K562 (cell line): ENCODE measurements around the gene CCDC183. TPM values are rescaled to one million over a fixed set of nuclear protein-coding genes. Genes with fewer than 3 reads are reported as not detected.
A peak's percentile ranks its signal among the peaks of the same experiment; 100 is the strongest.

Experiments used
- CREM ChIP-seq: IDR thresholded peaks from 2 replicates; pipeline ENCODE4 v1.6.1; 2014; ENCODE audit warnings: antibody characterized with exemption, low read depth
- ETV6 ChIP-seq, 3 experiments: fragments of 150-350 bp in 1 of 3; sonication (generic) in 1 of 3; formaldehyde crosslinking in 1 of 3; IDR thresholded peaks; 2 replicates each; pipeline versions ENCODE4 v1.6.1 to v1.8.0; 2014 to 2022; ENCODE audit warnings: borderline replicate concordance in 2 of 3, low read depth in 2 of 3, antibody characterized with exemption in 1 of 3, low read length in 1 of 3, mild to moderate bottlenecking in 1 of 3, missing genetic modification reagents in 1 of 3
- FOSL1 ChIP-seq: fragments of 200-800 bp; sonication (Bioruptor generic); conservative IDR thresholded peaks from 2 replicates; pipeline ENCODE4 v1.6.1; 2016; ENCODE audit warnings: missing genetic modification characterization, missing compliant biosample characterization
- FOXM1 ChIP-seq, 2 experiments: fragments of 450-650 bp in 1 of 2; sonication (generic) in 1 of 2; formaldehyde crosslinking in 1 of 2; IDR thresholded peaks; 2 replicates each; pipeline versions ENCODE4 v1.6.1 to v1.9.0; 2017 to 2022; ENCODE audit warnings: low read depth in 2 of 2, mild to moderate bottlenecking in 2 of 2, missing genetic modification reagents in 1 of 2, moderate library complexity in 1 of 2
- KLF16 ChIP-seq: IDR thresholded peaks from 2 replicates; pipeline ENCODE4 v1.6.1; 2016; ENCODE audit warnings: antibody characterized with exemption
- KLF6 ChIP-seq: fragments of 250-450 bp; sonication (Bioruptor Pico); IDR thresholded peaks from 2 replicates; pipeline ENCODE4 v1.4.0; 2020; ENCODE audit warnings: mild to moderate bottlenecking, moderate library complexity, borderline replicate concordance
- NFE2 ChIP-seq: IDR thresholded peaks from 2 replicates; pipeline ENCODE4 v1.6.1; 2014; ENCODE audit warnings: antibody characterized with exemption, low read depth
- NR2C2 ChIP-seq, 2 experiments: fragments of 200-800 bp in 1 of 2; sonication (Bioruptor generic) in 1 of 2; sonication (generic) in 1 of 2; formaldehyde crosslinking in 1 of 2; IDR thresholded peaks; 2 replicates each; pipeline versions ENCODE4 v1.6.1 to v1.8.0; 2016 to 2022; ENCODE audit warnings: mild to moderate bottlenecking in 1 of 2, missing compliant biosample characterization in 1 of 2, missing genetic modification characterization in 1 of 2, missing genetic modification reagents in 1 of 2
- OTX1 ChIP-seq: fragments of 450-650 bp; formaldehyde crosslinking; IDR thresholded peaks from 2 replicates; pipeline ENCODE4 v1.4.0; 2022; ENCODE audit warnings: mild to moderate bottlenecking
- POLR2B ChIP-seq: fragments of 450-650 bp; IDR thresholded peaks from 2 replicates; pipeline ENCODE4 v1.6.1; 2018; ENCODE audit warnings: low read depth; ENCODE audit not compliant: partially characterized antibody
- RBBP5 ChIP-seq: fragments of 200-600 bp; sonication (generic); IDR thresholded peaks from 2 replicates; pipeline ENCODE4 v1.6.1; 2012; ENCODE audit warnings: borderline replicate concordance, mild to moderate bottlenecking, low read length, control low read depth, inconsistent platforms; ENCODE audit not compliant: insufficient read depth, poor library complexity, severe bottlenecking
- RFX1 ChIP-seq: fragments of 450-650 bp; IDR thresholded peaks from 2 replicates; pipeline ENCODE4 v1.6.1; 2016; ENCODE audit warnings: mild to moderate bottlenecking, moderate library complexity
- SMAD1 ChIP-seq: fragments of 150-350 bp; IDR thresholded peaks from 2 replicates; pipeline ENCODE4 v1.6.1; 2014; ENCODE audit warnings: low read length, low read depth; ENCODE audit not compliant: partially characterized antibody
- SMAD4 ChIP-seq: fragments of 250-450 bp; sonication (Bioruptor Pico); conservative IDR thresholded peaks from 2 replicates; pipeline ENCODE4 v1.8.0; 2021; ENCODE audit warnings: inconsistent platforms, mild to moderate bottlenecking, moderate library complexity
- TAF1 ChIP-seq: IDR thresholded peaks from 2 replicates; pipeline ENCODE4 v1.6.1; 2011; ENCODE audit warnings: mild to moderate bottlenecking, low read length, moderate library complexity; ENCODE audit not compliant: insufficient read depth, control insufficient read depth, severe bottlenecking; ENCODE audit errors: extremely low read depth
- TCF3 ChIP-seq: sonication (generic); formaldehyde crosslinking; IDR thresholded peaks from 2 replicates; pipeline ENCODE4 v1.4.0; 2020; ENCODE audit warnings: mild to moderate bottlenecking, missing genetic modification reagents
- U2AF2 ChIP-seq: fragments of 200-400 bp; formaldehyde crosslinking; optimal IDR thresholded peaks from 2 replicates; pipeline ENCODE3; 2017; ENCODE audit warnings: low read depth, mild to moderate bottlenecking, low read length
- ZBTB7A ChIP-seq: IDR thresholded peaks from 2 replicates; pipeline ENCODE4 v1.6.1; 2011; ENCODE audit warnings: low read depth, mild to moderate bottlenecking, low read length, moderate library complexity, borderline replicate concordance; ENCODE audit not compliant: control insufficient read depth
- ZNF140 ChIP-seq: fragments of 250-450 bp; sonication (Bioruptor Pico); IDR thresholded peaks from 2 replicates; pipeline ENCODE4 v1.8.0; 2021; ENCODE audit warnings: moderate library complexity, mild to moderate bottlenecking, inconsistent platforms
- ZNF165 ChIP-seq: fragments of 250-450 bp; sonication (Bioruptor Pico); IDR thresholded peaks from 2 replicates; pipeline ENCODE4 v1.4.0; 2020; ENCODE audit warnings: borderline replicate concordance
- ZNF263 ChIP-seq: sonication (generic); formaldehyde crosslinking; IDR thresholded peaks from 2 replicates; pipeline ENCODE4 v1.8.0; 2022; ENCODE audit warnings: mild to moderate bottlenecking, missing genetic modification reagents, borderline replicate concordance
- ZNF436 ChIP-seq: fragments of 250-450, 450-650 bp; sonication (Bioruptor Pico); formaldehyde crosslinking; IDR thresholded peaks from 2 replicates; pipeline ENCODE4 v1.7.0; 2020; ENCODE audit warnings: mild to moderate bottlenecking
- ZNF695 ChIP-seq: fragments of 450-650 bp; formaldehyde crosslinking; IDR thresholded peaks from 2 replicates; pipeline ENCODE4 v1.4.0; 2020; ENCODE audit warnings: mild to moderate bottlenecking, moderate library complexity
- polyA plus RNA-seq, 8 experiments: library from polyadenylated mRNA; depleted of rRNA in 4 of 8; stranded (reverse) in 5 of 8; unstranded in 3 of 8; fragments of >200 nt; fragmentation: Nextera tagmentation in 2 of 8; fragmentation: Illumina TruSeq in 1 of 8; extraction: Ambion mirVana in 2 of 8; extraction: Trizol in 1 of 8; gene quantifications; 2 replicates each; pipeline versions ENCODE4 v1.2.1 to v1.2.3, GENCODE V29; 2011 to 2014; ENCODE audit warnings: inconsistent platforms in 1 of 8, missing spikeins in 1 of 8
- total RNA-seq, 7 experiments: library from RNA; depleted of rRNA in 6 of 7; stranded (reverse); fragments of >200 nt in 6 of 7; fragmentation: Illumina TruSeq in 2 of 7; extraction: Trizol in 2 of 7; gene quantifications; 2 replicates each; pipeline versions ENCODE4 v1.2.1 to v1.2.3, GENCODE V29; 2011 to 2021; ENCODE audit warnings: low replicate concordance in 1 of 7
- TF ChIP-seq, protein P1 (sequence below): IDR thresholded peaks from 3 replicates; pipeline ENCODE4 v1.6.1; 2011; ENCODE audit warnings: borderline replicate concordance, mild to moderate bottlenecking, moderate library complexity; ENCODE audit not compliant: insufficient read length; ENCODE audit errors: extremely low read depth

CCDC183 gene
- total and polyA plus RNA-seq, 9 of the 15 experiments (the other 6 are each of a cell fraction or from before 2014, with no cell fraction given), result 0.21 to 0.60 (median 0.29) TPM; not detected in 4

GRCh38 chr9:136847826-136848392 is 51.8 kb downstream of the CCDC183 start (continued):
- TF ChIP-seq, protein P1, sequence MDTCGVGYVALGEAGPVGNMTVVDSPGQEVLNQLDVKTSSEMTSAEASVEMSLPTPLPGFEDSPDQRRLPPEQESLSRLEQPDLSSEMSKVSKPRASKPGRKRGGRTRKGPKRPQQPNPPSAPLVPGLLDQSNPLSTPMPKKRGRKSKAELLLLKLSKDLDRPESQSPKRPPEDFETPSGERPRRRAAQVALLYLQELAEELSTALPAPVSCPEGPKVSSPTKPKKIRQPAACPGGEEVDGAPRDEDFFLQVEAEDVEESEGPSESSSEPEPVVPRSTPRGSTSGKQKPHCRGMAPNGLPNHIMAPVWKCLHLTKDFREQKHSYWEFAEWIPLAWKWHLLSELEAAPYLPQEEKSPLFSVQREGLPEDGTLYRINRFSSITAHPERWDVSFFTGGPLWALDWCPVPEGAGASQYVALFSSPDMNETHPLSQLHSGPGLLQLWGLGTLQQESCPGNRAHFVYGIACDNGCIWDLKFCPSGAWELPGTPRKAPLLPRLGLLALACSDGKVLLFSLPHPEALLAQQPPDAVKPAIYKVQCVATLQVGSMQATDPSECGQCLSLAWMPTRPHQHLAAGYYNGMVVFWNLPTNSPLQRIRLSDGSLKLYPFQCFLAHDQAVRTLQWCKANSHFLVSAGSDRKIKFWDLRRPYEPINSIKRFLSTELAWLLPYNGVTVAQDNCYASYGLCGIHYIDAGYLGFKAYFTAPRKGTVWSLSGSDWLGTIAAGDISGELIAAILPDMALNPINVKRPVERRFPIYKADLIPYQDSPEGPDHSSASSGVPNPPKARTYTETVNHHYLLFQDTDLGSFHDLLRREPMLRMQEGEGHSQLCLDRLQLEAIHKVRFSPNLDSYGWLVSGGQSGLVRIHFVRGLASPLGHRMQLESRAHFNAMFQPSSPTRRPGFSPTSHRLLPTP, result no peak
- TF ChIP-seq CREM, result peak; percentile 73
- TF ChIP-seq ZBTB7A, result peak; percentile 62; the same call in 1 of the 2 replicates
- TF ChIP-seq NR2C2 (CRISPR knock-in tag; IDR thresholded peaks at IDR 0.05), result no peak
- TF ChIP-seq NR2C2 (tag; IDR thresholded peaks at IDR 0.05), result peak; percentile 42; the same call in 1 of the 2 replicates
- TF ChIP-seq SMAD1, result no peak
- TF ChIP-seq KLF6, result no peak
- TF ChIP-seq SMAD4 (CRISPR knock-in tag), result peak; percentile 56; the same call in 1 of the 2 replicates
- no peak for TF ChIP-seq RFX1
- TF ChIP-seq KLF16, result no peak
- TF ChIP-seq OTX1 (CRISPR knock-in tag), result no peak
- TF ChIP-seq ETV6 (IDR thresholded peaks at IDR 0.05; ENCODE audit: borderline replicate concordance in 1 of 2, low read depth in 2 of 2, low read length in 1 of 2), result no peak
- TF ChIP-seq ETV6 (CRISPR knock-in tag; IDR thresholded peaks at IDR 0.05; ENCODE audit: borderline replicate concordance), result 0 out of 2 replicates have a peak, but pooled peaks have one; percentile 44
- TF ChIP-seq ZNF436 (CRISPR knock-in tag), result no peak
- peak; percentile 30 for TF ChIP-seq TAF1
- peak; percentile 70; the same call in 1 of the 2 replicates for TF ChIP-seq ZNF165
- TF ChIP-seq TCF3 (CRISPR knock-in tag), result 0 out of 2 replicates have a peak, but pooled peaks have one; percentile 5
- no peak for TF ChIP-seq NFE2
- peak; percentile 63 for TF ChIP-seq RBBP5
- TF ChIP-seq ZNF263 (CRISPR knock-in tag), result peak; percentile 12
- no peak for TF ChIP-seq ZNF140 (CRISPR knock-in tag)
- TF ChIP-seq FOSL1 (tag), result 0 out of 2 replicates have a peak, but pooled peaks have one; percentile 6
- TF ChIP-seq ZNF695 (CRISPR knock-in tag), result no peak
- peak; percentile 59 for TF ChIP-seq POLR2B
- TF ChIP-seq FOXM1 (IDR thresholded peaks at IDR 0.05; ENCODE audit: low read depth), result no peak
- 0 out of 2 replicates have a peak, but pooled peaks have one; percentile 7 for TF ChIP-seq FOXM1 (CRISPR knock-in tag; IDR thresholded peaks at IDR 0.05; ENCODE audit: low read depth)
- TF ChIP-seq U2AF2, result no peak
